Measurements from ENCODE around the gene KIDINS220. TPM values are rescaled to one million over a fixed set of nuclear protein-coding genes. Genes with fewer than 3 reads are reported as not detected.
"Not testable (repeated sequence)": the region's sequence is repeated elsewhere in the genome, so short reads cannot be mapped to it uniquely, and the experiment has no call there.

KIDINS220 gene
- polyA plus RNA-seq, 5 donors = 62.9 to 113 (median 103) TPM

DNA sequence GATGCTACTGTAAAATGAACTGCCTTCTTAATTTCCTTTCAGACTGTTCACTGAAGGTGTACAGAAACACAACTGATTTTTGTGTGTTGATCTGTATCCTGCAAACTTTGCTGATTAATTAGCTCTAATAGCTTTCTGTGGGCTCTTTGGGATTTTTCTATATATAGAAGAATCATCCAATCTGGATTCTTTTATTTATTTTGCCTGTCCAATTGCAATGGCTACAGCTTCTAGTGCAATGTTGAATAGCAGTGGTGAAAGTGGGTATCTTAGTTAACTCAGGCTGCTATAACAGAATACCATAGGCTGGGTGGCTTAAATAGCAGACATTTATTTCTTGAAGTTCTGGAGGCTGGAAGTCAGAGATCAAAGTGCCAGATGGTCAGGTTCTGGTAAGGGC lies 81.2 kb downstream of the KIDINS220 start:
- no peak for DNase-seq

DNA sequence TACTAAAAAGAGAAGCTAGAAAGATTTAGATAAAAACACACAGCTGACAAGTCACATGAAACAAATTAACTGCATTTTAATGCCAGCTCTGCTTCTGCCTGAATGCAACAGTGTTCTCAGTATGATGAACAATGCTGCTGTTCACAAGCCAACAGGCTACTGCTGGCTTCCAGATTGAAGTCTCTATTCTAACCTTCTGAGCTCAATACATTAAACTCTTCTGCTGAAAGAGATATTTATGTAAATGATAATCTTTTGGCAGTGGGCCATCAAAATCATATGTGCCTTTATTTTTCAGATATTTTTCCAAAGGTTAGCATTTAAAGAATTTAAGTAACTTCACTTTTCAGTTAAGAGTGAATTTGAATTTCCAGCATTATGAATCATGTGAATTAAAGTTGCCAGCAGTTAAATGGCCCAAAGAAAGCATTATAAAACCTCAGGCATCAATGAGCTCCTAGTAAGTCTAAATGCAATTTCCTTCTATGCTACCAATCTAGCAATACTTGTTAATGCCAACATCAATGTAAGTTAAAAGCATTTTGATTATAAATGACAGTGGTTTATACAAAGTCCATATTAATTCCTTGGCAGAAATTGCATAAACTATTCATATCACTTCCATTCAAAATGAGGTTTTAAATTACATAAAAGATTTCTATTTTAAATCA lies 83.2 kb downstream of the KIDINS220 start:
- DNase-seq = peak in 1 of 2 donors; percentile 28

DNA sequence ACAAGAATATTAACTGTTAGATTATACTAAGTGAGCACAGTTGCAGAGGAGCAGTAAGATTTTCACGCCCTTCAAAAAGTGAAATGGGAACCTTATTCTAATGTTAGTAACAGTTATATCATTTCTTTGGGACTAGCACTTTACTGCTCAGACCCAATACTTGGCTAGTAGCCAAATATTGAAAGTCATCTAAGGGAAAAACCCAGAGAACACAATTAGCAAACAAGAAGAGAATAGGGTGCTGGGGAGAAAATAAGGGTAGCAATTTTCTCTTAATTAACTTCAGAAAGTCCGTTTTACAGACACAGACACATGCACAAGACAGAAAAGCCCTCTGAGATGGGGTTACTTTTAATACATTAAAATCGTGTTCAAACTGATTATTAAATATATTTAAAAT lies 83.8 kb downstream of the KIDINS220 start:
- no peak for DNase-seq

DNA sequence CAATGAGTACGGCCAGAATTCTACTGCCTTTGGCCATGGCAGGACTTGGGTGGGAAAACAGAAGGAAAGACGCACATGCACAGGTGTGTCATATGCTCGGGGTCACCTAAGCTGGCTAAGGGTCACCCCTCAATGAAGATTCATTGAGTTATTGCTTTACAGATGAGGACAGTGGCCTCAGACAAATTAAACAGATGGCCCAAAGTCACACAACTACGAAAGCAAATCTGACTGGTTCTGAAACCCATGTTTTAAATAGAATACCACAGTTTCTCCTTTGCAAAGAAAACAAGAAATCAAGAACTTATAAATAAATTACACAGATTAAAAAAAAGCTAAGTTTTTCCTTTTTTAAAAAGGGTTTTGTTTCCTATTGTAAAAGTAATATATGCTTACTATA lies 85.0 kb downstream of the KIDINS220 start:
- DNase-seq = no peak

DNA sequence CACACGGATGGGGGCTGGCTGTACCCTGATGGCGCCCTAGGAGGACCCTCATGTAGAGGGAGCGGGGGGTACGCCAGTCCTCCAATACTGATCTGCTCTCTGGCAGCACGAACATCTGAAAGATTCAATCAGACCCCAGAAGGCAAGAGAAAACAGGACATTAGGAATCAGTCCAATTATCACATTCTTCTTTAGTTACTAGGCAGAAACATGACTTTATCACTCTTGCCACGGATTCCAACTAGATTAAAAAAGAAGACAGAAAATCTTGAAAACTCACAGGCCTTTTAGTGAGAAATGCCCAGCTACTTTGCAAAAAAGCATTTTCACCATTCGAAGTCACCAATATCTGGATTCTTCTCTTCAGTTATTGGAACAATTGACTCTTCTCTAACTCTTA lies 87.2 kb downstream of the KIDINS220 start:
- no peak for DNase-seq

DNA sequence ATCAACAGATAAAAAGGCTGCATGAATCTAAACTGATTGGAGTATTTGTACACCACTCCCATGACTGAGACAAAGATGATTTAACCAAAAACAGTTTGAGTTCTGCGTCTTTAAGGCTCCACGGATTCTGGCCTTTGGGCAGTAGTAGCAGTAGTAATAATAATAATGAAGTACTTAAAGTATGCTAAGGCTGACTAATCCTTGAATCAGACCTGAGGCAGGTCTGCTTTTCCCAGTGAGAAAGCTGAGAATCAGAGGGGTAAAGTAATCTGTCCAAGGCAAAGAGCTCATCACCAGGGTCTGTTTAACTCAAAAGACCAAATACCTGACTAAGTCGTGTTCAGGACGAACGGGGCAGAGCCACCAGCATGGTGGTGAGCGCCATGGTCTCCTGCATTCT lies 94.2 kb downstream of the KIDINS220 start:
- DNase-seq = no peak

DNA sequence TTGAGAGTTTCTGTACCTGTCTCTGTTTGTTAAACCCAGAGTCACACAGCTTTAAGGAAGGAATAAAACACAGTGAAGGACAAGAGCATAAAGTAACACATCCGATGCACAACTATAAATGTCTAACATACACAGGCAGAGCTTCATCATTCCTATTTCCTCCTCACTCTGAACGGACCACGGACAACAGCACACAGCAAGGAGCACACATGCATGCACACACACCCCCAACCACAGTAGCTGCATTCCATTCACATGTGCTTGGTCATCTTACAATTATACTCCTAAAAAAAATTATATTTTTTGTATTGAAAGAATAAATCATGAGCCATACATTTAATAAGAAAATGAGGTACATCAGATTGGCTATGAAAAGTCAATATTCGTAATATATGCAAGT lies 97.3 kb downstream of the KIDINS220 start:
- DNase-seq = no peak

DNA sequence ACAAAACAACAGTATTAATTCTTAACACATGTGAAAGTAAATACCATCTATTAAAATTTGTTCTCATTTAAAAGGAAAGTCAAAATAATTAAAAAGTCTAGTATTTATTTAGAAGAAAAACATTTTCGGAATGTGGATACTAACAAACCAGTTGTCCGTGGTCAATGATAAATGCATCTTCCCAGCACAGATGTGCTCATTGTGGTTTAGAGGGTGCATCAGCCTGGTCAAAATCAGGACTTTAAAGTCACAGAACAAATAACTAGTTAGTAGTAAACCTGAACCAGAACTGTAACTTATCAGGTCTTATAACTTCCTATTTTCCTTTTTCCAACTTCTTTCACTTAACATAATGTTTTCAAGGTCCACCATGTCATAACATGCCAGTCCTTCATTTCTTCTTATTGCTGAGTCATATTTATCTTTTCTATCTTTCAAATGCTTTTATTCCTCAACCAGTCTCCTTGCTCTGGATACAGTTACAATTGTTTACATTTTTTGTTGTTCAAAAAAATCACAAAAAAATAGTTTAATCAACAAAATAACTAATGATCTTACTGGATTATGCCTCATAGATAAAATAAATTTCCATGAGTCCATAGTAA lies 99.7 kb downstream of the KIDINS220 start:
- no peak for DNase-seq

DNA sequence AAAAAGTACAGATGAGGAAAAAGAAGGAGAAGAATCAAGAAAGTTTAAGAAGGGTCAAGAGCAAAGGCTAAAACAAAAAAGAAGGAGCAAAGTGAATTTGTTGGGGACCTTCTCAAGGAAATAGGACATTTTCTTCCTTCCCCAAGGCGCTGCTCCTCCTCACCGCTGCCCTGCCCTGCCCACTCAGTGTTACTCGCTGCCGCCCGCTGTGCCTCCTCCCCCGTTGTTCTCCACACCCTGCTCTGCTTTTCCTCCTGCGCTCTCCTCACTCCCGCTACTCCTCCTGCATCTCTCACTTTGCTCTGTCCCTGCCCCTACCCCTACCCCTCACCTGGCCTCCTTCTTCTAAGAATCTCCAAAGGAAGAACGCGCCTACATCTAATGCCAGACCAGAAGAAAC lies 104.8 kb downstream of the KIDINS220 start:
- no peak for DNase-seq

DNA sequence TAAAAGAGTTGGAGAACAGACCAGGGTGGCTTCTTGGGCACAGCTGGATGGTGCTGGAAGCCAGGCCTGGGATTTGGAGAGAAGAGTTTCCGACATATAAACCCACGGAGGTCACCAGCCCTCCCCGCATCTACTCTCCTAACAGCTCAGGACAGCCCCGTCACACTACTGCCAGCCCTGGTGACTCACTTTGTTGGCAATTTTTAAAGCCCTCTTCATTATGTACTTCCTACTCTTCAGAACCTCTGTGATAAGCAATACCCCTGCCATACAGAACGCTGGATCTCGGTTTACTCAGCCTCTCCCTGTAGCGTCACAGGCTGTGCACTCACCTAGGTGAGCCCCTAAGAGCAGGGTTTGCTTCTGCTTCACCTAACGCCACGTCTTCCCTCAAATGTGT lies 107.5 kb downstream of the KIDINS220 start:
- no peak for DNase-seq

DNA sequence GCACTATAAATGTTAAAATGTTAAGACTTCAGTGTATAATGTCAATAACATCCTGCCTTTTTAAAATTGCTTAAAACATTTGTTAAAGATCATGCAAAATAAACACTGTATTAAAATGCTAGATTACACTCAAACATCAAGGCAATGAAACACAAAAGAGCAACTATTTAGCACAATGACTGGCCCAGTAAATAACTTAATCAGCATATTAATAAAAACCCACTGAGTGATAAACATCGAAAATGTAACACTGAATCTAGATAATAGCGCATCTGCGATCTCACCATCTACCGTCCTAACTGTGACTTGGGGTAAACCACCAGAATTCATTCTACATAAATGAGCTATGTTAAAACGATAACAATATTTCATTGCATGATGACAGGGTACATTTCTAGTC lies 108.3 kb downstream of the KIDINS220 start:
- not testable (repeated sequence) for DNase-seq

DNA sequence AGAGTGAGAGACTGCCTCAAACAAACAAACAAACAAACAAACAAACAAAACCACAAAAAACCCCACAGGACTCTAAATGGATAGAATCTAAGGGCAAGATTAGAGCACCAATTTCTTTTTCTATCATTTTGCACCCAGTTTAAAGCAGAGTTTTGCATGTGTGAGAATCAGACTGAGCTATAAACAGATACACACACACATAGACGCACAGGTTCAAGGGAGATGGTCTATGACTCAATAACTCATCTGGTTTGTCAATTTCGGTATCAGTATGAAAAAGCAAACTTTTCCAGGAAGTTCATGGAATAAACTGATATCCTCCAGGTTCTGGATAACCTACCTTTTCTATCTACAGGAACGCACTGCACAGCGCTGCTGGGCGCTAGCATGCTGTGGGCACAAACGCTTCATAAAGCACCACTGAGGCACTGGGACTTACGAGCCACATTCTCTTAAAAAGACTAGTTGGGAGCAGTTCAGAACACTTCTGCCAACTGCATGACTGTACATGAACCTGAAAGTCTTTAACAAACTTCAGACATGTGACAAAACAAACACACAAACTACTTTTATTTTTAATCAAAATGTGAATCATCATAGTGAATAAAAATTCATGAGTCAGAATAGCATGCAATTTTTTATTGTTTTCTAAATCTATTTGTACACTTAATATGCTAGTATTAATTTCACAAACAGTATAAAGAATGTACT lies 109.0 kb downstream of the KIDINS220 start:
- no peak for DNase-seq

DNA sequence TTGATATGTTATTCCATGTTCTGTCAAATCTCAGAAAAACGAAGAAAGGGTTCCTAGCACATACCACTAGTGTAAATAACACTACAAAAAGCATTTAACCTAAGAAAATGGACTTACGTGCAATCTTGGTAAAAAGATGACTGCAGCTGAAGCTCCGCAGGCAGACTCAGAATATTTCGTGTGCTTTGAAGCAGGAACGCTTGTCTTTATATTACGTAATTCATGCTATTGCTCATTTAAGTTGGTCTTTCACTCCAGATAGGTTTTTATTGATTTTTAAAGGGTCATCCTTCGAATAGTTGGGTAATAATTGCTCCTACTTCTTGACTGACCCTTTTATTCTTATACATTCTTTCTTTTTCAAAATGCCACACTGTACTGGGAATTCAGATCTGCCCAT lies 111.6 kb downstream of the KIDINS220 start:
- no peak for DNase-seq

DNA sequence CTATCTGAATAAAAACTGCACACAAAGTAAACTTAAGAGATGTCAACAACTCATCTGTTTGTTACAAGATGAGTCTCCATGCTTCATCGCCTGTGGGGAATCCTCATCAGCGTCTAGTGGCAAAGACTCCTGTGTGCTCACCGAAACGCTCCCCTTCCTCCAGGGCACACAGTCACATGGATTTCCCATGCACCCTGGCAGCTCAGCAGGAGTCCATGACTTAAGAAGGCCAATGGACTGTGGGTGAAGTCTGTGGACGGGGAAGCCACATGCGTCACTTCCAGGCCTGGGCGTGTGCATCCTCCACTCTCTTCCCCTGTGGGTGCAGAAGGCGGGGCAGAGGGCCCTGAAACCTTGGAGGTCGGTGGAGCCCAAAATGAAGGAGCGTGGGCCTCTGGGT lies 114.4 kb downstream of the KIDINS220 start:
- DNase-seq = no peak

DNA sequence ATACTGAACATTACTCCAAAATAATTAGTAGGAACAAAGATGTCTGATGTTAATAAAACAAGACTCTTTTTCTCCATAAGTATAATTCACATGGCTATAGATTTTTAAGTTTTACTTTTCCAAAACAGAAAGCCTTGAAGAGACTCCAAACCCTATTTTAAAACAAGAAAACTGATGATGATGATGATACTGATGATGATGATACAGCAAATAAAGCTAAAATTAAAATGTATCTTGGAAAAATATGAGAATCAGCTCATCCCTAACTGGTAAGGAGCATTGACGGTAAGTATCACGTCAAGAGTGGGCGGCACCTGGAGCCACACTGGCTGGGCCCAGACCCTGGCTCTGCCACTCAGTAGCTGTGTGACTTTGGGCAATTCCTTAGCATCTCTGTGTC lies 116.0 kb downstream of the KIDINS220 start:
- DNase-seq = no peak

DNA sequence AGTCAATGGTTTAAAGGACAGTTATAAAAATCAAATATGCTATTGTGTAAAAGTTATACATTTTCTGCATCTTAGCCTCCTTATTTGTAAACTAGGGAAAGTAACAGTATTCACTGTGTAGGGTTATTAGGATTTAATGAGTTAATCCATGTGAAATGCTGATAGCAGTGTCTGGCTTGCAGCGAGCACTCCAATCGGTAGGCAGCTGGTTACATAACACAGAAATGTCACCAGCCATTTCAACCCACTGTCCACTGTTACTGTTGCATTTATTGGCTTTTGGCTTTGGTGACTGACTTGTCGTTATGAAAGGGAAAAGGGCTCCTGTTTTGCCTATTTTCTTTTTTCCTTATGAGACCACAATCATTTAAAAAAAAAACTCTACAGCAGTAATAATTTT lies 116.7 kb downstream of the KIDINS220 start:
- DNase-seq = no peak

DNA sequence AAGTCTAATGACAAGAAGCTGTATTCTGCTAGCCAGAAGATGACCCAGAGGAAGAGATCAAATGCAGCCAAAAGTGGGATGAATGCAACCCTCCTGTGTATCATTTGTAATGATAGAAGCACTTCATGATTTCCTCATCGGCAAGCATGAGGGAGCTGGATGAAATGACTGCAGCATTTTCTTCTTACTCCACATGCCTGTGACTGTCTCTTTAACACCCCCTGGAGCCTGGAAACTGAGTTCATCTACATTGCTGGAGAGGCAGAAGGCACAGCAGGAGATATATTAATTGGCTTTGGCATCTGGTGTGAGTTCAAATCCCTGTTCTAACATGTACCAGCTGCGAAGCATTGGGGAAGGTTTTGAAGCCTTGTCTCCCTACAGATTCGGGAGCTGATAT lies 117.9 kb downstream of the KIDINS220 start:
- no peak for DNase-seq

DNA sequence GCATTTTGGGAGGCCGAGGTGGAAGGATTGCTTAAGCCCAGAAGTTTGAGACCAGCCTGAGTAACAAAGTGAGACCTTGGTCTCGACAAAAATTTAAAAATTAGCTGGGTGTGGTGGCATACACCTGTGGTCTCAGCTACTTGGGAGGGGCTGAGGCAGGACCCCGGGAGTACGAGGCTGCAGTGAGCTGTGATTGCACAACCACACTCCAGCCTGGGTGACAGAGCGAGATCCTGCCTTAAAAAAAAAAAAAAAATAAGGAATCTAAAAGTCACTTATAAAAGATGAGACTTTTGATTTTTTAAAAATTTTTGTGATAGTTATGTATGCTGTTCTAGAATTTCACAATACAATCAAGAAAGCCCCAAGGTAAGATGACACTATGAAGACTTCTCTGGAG lies 122.4 kb downstream of the KIDINS220 start:
- no peak for DNase-seq

DNA sequence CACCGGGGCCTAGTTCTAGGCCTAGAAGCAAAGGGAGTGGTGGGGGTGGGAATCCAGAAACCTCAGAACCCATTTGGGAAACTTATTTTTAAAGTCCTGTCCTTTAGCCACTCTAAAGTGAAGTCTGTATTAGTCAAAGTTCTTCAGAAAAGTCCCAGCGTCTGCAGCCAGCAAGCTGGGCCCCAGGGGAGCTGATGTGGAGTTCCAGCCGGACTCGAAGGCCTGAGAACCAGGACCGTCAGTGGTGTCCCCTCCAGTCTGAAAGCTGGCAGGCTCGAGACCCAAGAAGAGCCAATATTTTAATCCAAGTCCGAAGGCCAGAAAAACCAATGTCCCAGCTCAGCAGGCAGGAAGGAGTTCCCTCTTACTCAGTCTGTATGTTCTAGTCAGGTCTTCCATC lies 123.1 kb downstream of the KIDINS220 start:
- DNase-seq = no peak

DNA sequence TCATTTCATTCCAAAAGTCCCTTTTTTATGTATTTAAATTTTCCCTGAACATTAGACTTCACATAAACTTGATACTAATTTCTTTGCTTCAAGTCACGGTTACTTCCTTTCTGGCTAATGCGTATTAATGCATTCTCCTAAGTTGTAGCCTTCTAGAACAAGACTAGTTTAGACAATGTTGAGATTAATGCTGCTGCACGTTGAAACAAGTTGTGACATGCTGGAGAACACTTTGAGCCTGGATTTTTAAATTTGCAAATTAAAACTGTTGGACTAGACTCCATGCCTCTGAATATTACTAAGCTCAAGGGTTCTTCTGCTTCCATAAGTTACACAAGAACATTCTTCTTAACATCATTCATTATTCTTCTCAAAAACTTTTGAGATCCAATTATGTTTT lies 126.5 kb downstream of the KIDINS220 start:
- DNase-seq = no peak

DNA sequence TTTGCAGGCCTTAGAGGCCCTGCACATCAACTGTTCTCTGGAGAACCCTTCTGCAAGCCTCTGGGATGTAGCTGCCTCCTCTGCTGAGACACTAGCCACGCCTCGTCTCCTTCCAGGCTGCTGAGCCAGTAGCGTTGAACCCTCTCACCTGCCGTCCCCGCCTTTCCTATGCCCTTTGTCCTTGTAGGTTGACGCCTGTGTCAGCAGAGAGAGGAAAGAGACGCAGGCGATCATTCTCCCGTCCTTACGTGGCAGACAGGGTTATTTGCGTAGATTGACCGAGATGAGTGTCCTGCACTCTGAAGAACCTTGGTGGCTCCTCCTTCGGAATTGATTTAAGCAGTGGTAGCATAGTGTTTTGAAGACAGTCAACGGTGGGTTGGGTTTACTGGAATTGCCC lies 127.8 kb downstream of the KIDINS220 start:
- DNase-seq = no peak

DNA sequence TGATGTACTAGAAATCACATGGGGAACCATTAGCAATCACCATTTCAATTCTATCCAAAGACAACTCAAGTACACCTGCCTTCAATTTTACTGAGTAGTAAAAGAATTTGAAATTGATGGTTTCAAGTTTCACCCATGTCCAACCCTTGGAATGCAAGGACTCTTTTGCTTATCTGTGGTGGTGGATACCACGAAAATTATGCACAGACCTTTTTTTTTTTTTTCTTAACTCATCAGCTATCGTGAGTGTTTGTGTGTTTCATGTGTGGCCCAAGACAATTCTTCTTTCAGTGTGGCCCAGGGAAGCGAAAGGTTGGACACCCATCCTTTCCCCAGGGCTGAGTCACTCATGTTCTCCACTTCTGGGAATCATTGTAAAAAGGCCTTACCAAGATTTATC lies 132.5 kb downstream of the KIDINS220 start:
- DNase-seq = no peak

DNA sequence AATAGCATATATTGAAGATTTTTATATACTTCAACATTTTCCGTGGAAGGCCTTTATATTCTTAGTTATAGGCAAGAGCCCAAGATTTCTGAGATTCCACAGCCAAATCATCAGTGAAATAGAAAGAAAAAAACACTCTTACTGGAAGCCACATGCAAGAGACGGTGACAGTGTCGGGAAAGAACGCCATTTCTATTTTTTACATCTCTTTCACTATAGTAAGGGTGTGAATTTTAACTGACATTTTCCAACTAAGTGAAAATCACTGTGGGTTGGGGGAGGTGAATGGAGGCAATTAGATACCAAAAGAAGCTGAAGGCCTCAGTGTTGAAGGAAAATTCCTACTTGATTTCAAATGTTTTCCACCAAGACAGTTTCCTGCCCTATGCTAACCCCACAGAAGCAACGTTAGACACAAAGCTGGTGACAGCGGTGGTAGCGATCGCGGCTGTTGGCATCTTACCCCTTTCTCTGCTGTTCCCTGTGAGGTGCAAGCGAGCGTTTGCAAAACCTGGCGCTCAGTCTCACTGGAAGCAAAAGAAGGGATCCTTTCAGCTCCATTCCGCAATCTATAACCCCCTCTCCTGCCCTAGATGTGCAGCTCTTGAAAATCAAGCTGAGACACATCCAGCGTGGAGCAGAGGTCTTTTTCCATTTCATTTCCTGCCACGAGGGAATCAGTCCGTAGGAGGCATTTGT lies 135.6 kb downstream of the KIDINS220 start:
- DNase-seq = no peak
